DMS53 treated with DMSO at 0.1 percent for 48 hours (cell line): ENCODE data around the gene FAM53B.
A peak's percentile ranks its signal among the peaks of the same experiment; 100 is the strongest.

Experiments
- DNase-seq: peaks from one replicate; lab custom pipeline; 2025; ENCODE audit not compliant: unreplicated experiment; lab: John Stamatoyannopoulos, UW

FAM53B gene

DNA sequence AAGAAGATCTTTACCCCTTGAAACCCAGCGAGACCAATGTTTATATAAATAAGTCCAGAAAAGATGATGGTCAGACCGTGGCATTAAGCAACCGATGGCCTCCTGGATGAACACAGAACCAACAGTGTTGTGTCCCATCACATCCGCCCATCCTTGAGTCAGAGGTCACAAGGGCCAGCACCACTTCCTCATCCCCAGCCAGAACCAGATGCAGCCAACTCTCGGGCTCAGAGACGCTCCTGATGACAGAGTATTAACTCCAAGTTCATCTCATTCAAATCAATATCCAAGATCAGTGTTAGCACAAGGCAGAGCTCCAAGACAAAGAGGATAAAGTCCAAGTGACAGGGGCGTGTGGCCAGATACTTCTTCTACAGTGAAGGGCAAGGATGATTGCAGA, 63.5 kb downstream of the FAM53B start:
- no peak for DNase-seq

DNA sequence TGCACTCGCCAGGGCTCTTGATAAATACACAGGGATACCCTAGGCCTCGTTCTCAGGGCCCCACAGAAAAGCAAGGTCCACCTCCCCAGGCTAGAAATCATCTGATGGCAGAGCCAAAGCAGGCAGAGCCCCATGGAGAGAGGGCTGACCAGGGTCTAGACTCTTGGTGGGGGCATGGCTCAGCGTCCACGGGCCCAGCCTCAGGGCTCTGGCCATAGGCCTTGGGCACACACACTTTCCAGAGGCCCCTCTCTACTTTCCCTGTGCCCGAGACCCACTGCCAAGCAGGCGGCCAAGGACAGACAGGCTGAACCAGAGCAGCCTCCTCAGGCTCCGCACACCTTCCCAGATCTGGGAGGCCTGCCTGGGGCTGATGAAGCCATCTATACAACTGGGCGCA, 64.8 kb downstream of the FAM53B start:
- no peak for DNase-seq

DNA sequence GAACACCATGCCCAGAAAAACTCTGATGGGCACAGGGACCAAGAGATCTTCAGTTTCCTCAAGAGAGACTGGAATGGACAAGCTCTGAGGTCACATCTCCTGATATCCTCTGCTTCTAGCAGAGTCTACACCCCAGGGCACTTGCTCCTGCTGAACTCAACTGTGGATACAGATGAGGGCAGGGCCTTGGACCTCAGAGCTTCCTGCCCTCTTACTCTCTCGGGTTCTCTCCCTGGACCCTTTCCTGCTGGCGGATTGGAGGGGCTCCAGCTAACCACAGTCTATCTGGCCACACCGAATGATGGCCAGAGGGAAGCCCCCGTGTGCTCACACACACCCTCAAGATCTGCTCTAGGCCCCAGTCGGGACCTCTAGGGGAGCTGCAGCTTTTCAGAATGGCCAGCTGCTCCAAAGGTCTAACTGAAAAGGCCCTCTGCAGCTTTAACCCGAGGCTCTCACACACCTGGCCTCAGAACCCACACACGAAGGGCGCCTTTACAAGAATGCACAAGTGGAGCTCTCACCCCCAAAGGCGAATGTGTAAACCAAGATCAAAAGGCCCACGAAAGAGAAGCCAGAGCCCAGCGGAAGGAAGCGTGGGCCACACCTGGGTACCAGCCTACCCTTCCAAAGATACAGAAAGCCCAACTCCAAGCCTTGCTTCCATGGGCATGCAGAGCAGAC, 65.5 kb downstream of the FAM53B start:
- DNase-seq = no peak

DNA sequence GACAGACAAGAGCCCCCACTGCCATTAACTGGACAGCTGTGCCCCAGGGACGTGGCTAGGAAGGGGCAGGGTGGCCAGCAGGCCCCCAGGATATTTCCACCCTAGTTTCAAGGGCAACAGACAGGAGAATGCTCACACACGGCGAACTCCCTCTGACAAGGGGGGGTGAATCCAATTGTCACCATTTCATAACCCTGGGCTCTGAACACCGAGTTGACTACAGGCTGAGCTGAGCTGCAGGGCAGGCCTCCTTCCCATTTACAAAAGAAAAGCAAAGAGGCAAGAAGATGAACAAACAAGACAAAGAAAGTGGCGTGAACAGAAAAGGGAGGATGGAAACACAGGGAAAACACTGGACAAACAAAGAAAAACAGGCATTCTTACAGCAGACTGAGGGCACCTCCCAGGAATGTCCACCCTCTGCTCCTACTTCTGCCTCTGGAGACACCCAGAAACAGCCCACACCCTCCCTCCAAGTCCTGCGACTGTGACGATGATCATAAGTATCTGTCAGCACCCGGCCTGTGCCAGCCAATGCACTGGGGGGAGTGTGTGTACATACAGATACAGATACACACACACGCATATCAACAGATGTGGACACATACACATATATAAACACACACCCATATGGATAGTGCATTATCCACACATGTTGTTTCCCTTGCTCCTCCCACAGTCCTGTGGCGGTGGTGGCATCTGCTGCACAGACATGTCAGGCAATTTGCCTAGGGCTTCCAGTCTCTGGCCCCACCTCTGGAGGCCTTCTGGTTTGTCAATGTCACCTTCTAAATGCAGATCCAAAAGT, 66.2 kb downstream of the FAM53B start:
- no peak for DNase-seq

DNA sequence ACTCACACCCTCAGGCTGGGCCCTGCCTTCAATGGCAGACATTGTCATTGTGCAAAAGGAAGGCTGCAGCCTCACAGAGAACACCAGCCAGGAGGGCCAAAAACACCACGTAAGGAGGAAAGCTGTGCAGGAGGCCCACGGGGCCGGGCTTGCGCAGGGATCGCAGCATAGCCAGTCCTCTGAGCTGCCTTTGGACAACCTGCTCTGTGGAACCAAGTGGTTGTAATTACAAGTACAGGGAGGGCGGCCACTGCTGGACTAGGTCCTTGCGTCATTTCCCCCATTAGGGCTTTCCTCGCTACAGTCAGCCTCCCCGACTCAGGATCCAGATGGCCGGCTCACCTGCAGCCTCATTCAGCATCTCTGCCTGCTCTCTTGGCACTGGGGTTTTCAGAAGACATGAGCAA, 66.9 kb downstream of the FAM53B start:
- no peak for DNase-seq

DNA sequence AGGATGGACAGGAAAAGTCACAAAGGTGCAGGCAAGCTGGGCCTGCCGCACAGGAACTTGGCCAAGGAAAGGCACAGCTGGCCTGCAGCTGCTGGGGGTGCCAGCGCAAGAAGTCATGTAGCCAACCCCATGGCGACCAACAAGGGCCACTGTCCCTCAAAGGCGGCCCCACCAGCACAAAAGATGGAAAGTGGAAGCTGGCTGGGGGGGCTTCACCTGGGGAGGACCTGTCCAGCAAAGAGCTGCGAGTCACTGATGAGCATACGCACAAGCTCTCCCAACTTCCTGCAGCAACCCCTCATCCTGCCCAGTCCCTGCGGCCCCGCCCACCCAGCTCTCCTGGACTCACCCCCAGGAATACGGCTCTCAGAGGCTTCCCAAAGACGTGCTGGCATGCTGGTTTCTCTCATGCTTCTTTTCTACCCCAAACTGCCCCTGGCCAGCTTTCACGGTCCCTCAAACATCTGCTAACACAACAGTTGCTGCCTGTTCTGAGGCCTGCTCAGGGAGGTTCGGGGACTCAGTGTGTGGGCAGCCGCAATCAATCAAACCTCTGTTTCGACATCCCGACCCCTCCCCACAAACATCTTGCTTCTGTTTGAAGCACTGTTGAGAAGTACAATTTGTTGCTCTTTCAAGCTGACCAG, 67.6 kb downstream of the FAM53B start:
- DNase-seq = no peak

DNA sequence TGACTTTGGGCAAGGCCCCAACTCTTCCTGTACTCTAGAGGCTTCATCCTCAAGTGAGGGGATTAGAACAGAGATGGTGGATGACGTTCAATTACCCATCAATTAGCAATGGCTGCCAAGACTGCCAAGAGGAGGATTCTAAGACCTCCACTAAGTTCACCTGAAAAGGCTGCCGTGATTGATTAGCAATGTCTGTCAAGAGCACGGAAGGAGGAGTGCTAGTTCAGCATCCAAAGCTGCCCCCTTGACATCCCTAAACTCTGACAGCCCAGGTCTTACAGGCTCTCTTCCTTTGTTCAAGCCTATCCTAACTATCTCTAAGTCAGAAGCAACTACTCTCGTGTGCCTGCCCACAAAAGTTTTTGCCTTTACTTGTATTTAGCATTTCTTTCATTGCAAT, 68.4 kb downstream of the FAM53B start:
- DNase-seq = no peak

DNA sequence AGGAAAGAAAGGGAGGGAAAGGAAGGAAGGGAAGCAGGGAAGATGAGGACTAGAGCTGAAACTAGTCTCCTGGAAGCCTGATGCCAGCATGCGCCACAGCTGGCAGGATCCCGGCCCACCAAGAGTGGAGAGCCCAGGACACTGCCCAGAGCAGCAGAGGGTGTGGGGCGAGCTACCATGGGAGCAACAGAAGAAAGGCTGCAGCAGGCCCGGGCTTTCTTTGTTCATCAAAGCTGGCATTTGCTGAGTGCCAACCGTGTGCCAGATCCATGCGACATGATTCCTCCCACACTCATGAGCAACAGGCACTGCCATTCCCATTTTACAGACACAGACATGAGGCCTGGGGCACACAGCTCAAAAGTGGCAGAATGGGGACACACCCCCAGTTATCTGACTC, 68.9 kb downstream of the FAM53B start:
- no peak for DNase-seq

DNA sequence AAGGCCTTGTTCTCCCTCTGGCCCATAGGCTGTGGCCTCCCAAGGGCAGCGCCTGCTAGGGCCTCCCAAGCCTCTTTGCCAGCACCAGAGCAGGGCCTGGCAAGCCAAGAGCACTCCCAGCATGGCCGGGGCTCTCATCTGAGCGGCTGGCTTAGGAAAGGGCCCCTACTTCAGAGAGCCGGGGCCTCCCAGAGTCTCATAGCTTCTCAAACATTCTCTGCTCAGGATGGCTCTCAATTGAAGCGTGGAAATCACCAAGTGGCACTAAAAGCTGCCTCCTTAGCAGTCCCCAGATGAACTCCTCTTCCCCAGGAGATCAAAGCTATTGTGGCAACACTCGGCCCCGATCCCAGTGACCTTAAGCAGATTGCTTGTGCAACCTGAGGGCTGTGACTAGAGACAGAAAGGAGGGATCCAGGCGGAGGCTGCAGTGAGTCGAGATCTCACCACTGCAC, 69.4 kb downstream of the FAM53B start:
- no peak for DNase-seq

DNA sequence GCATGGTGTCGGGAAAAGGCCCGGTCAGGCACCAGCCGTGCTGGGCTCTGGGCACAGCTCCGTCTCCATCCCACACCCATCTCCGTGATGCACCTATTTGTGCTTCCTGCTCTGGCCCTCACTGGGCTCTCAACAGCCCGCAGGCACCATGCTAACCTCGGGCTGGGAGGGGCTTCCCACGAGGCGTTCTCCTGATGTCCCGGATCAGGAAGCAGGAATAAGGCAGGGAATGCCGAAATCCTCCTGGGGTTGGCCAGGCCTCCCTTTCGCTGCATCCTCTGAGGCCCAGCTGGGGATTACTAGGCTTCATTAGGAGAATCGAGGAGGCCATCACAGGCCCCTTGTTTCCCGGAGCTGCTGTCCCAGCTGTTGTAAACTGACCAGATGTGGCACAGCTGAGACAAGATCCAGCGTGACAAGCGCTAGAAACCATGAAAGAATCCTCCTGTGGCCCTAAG, 72.0 kb downstream of the FAM53B start:
- DNase-seq = no peak

DNA sequence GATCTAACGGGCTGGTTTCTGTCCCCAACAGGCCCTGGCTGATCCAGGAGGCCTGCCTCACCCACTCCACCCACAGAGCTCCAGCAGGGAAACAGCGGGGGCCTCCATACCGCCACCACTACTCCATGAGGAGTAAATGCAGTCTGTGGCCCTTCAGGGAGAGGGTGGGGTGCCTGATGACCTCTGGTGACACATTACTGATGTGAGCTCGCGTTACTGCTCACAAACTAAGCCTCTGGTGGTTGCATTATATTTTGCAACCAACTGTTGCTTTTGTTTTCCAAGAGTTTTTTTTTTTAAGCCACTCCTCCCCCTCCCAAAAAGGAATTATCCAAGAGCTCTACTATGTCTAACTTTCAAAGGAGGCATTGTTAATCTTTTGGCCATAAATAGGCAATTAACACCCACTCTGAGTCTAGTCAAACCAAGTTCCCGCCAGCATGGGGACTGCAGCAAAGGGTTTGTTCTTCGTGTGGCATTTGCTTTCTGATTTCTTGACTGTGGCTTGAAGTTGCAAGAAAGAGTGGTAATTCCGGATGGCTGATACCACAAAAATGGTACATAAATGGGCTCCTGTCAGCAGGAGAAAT, 72.6 kb downstream of the FAM53B start:
- DNase-seq = no peak

DNA sequence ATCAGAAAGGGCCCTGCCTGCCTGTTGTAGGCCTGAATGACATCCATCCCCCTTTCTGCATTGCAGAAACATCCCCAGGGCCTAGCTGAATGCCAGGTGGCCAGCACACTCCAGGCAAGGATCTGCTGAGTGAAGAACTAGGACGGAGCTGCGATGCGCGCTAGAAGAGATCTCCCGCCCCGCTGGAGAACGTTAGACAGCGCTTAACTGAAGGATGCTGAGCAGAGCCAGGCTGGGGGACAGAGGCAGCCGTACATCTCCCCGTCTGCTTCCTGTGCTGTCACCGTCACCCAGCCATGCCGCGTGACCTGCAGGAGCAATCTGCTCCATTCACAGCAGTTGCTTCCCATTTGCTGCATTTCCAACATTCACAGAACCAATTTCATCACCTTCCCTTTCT, 73.3 kb downstream of the FAM53B start:
- no peak for DNase-seq

DNA sequence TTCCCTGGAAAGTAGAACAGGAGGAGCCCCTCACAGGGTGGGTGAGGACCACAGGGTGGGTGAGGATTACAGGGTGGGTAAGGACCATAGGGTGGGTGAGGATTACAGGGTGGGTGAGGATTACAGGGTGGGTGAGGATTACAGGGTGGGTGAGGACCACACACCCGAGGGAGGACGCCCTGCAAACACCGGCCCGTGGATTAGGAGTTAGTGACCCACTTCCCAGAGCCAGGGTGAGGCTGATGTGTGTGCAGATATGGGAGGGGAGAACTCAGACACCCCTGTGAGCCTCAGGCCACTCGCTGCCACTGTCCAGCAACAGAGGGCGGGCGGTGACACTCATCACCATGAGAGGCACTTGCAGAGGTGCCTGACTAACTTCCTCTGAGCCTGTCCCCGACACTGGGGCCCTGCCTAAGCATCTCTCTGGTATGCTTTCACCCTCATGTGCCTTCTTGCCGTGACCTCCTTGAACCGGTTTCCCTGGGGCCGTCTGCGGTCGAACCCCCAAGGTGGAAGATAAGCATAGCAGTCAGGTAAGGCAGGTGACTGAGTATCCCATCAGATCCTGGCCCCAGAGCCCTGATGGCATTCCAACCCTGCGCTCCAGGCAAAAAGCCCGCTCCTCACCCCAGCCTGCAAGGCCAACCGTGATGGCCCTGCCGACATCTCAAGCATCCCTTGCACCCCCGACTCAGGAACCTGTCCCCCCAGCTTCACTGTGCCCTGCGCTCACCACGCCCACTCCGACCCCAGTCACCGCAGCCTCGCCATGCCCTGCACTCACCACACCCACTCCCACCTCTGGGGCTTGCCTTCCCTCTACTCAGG, 74.1 kb downstream of the FAM53B start:
- no peak for DNase-seq

DNA sequence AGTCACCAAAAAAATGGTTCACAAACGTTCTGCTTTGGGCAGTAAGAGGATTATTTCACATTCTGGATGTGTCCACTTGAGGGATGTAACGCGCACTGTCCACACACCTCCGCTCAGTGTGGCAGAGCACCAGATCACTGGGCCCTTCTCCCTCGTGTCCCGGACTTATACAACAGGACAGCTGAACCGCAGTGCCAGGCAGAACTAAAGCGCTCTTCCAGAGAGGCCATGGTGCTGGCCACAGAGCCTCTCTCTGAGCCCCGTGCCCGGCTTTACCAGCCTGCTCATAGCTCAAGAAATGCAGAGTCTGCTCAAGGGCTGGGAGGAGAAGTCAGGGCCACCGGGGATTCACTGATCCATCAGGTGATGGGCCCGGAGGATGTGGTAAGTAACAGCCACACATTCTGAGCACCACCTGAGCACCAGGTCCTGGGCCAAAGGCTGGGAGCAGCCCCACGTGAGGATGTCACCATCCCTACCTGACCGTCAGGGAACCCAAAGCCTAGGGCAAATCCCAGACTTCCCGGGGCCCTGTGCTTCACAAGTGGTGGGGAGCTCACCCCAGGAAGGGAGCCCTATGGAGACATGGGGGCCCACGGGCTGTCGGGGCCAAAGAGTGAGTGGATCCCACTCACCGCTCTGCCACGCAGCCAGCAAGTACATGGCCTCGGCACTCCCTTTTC, 74.9 kb downstream of the FAM53B start:
- DNase-seq = no peak

DNA sequence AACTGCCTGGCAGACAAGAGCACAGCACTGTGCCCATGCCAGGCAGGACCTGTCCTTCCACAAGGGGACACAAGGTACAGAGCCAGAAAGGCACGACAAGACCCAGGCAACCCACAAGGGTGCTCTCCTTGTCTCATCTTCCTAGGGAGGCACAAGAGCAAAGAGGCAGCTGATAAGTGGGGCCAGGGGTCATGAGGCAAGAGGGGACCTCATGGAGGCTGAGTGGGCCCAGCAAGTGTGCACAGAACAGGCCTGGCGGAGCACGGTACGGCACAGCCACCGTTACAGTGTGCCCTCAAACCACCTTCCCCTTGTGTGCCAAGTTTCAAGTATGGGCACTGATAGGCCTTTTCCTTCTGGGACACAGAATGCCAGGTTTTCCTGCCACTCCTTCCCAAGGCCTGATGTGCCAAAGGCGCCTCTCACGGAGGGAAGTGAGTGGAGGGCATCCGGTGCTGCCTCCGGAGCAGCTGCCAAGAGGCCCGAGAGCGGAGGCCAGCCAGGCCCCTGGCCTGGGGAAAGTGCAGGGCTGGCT, 75.6 kb downstream of the FAM53B start:
- no peak for DNase-seq

DNA sequence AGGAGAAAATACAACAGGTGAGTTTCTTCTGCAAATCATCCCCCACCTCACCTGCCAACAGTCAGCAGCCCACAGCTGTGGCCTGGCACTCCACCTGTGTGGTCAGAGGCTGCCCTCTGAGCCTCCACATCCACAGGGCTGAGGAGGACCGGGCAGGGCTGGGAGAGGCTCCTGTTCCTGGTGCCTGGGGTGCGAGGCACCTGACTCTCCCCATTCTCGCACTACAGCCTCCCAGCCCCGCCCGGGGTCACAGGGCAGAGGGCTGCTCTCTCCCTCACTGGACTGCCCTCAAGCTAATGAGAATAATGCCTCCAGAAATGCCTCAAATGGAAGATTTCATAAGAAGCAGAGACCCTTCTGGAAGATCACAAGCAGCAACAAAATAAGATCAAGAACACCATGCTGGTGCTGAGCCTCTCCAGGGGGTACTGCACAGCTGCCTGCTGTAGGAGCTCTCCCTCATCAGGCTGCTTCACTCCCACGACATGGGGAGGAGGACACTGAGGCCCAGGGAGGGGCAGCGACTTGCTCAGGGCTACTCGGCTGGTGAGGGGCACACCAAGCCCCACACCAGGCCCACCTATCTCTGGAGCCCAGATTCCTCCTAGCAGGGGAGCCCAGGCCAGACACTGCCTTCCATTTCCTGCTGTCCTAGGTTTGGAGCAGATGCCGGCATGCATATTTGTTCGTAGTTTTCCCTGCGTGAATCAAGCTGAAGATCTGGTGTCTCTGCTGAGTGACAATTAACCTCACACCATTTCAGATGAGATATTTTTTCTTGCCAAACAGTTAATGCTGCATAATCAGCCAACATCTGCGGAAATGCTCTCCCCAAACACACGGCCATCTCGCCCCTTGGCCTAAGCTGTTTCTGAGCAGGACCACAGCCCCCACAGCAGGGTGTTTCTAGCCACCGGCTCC, 76.5 kb downstream of the FAM53B start:
- DNase-seq = no peak

DNA sequence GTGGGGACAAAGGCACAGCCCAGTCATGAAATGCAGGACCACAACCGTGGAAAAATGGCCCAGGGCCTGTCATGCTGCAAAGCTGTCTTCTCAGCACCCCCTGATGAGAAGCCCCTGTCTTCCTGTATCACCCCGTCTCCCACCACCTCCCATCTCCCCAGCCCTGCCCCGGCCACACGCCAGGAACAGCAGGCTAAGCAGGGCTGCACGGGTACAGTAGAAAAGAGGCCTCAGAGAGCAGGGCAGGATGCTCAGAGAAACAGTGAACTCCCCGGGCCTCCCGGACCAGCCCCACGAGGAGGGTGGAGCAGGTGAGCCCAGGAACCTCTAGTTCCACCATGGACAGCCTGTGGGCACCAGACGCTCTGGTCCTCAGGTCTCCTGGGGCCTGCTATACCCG, 77.7 kb downstream of the FAM53B start:
- no peak for DNase-seq

DNA sequence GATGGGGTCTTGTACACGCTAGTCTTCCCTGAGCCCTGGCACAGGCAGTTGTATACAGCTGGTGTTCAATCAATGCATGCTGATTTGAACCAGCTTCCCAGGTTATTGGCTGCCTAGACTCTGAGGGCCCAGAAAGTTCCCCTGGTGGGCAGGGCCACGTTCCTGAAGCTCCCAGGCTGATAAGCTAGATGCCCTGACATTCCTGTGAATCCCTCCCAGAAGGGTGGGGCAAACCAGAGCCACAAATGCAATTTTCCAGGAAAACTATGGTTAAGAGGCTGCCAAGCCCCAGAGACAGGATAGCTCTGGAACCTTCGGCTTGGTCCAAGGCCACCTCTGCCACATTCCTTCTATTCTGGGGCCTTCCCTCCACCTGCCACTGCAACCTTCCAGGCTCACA, 78.2 kb downstream of the FAM53B start:
- no peak for DNase-seq

DNA sequence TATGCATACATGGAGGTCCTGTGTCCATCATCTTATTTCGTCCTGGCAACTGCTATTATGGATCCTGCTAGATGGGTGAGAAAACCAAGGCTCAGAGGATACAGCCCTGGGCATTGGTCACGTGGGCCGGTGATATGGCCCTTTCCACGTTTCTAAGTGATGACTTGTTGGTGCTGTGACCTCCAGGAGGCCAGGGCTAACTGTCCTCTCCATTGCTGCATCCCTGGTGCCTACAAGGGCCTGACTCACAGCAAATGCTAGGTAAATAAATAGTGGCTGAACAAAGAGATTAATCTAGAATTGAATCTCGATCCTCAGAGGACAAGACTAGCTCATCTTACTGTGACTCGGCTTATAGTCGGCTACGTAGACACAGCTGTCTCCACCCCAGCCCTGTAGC, 78.6 kb downstream of the FAM53B start:
- DNase-seq = peak; percentile 40
